NT2/D1 (cell line): ENCODE measurements around the gene FBXL4.

Experiments
- SUZ12 ChIP-seq: IDR thresholded peaks from 2 replicates; pipeline ENCODE4 v1.6.1; 2011; ENCODE audit not compliant: insufficient read length, insufficient read depth; ENCODE audit errors: extremely low read depth
- YY1 ChIP-seq: IDR thresholded peaks from 2 replicates; pipeline ENCODE4 v1.6.1; 2011; ENCODE audit not compliant: insufficient read length, insufficient read depth

GRCh38 chr6:98828211-98828788, 119.4 kb downstream of the FBXL4 start:
- TF ChIP-seq YY1 (no peak), SUZ12 (no peak)
